ENCODE data around the gene SMG9.

The SMG9 gene

DNA sequence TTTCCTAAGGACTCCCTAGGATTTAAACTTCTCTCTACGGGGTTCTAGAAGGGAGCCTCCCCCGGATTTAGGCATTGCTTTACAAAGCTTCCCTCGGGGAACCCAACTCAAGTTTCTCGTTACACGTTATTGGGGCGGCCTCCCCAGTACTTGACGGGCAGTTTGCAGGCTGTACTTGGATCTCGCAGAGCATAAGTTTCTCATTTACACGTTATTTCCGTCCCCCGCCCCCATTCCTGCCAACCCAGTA, 584 bp downstream of the SMG9 start:
- no peak for DNase-seq (ENCODE audit: low read depth in 2 of 2)

DNA sequence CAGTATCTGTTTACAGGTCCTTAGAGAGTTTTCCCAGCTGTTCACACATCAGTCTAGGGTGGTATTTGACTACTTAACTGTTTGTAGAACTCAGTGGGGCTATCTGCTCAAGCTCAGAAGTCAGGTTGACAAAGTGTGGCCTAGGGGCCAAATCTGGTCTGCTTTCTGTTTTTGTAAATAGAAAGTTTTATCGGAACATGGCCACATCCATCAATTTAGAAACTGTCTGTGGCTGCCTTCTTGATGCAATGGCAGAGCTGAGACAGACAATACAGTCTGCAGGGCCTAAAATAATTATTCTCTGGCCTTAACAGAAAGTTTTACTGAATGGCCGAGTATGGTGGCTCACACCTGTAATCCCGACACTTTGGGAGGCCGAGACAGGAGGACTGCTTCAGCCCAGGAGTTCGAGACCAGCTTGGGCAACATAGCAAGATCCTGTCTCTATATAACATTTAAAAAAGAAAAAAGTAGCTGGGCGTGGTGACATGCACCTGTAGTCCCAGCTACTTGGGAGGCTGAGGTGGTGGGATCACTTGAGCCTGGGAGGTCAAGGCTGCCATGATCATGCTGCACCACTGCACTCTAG, 2.4 kb downstream of the SMG9 start:
- no peak for DNase-seq (ENCODE audit: low read depth in 2 of 2)

DNA sequence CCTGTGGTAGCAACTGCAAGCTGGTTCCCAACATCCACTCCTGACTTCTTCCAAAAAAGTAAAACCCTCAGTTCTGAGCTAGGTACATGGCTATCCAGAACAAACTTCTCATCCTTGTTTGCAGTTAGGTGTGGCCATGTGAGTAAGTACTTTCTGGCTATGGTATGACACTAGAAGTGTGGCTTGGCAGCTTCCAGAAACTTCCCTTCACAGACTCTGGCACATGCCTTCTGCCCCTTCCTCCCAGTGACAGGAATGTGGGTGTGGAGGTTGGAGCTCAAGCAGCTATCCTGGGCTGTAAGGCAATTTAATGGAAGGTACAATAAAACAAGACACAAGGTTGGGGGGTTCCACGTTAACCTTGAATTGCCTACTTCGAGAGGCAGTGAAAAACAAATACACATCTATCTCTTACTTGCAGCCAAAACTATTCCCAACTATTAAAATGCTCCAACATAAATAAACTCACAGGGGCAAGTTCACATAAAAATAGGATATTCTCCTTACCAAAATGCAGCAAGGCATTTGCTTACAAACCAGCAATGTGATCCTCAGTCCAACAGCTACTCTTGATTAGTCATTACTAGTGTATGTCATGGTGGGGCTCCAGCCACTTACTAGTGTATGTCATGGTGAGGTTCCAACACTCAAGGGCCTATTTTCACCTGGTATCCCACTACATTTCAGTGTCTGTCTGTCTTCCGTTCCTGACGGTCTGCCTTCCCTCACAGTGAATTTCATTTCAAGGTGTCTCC, 3.1 kb downstream of the SMG9 start:
- DNase-seq (ENCODE audit: low read depth in 2 of 2): no peak

DNA sequence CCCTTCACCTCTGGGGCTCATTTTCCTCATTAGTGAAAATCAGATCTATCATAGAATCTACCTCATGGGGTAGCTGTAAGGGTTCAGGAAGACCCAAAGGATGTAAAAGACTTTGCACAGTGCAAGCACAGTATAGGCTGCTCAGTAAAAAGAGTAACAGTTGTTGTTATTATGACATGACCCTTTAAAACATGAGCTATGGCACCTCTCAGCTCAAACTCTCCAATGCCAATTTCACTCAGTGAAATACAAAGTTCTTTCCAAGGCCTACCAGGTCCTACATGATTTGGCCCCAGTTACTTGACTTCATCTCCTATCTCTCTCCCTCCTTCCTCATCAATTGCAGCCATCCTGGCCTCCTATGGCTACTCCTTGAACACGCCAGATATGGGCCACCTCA, 4.9 kb downstream of the SMG9 start:
- DNase-seq (ENCODE audit: low read depth in 2 of 2): no peak

DNA sequence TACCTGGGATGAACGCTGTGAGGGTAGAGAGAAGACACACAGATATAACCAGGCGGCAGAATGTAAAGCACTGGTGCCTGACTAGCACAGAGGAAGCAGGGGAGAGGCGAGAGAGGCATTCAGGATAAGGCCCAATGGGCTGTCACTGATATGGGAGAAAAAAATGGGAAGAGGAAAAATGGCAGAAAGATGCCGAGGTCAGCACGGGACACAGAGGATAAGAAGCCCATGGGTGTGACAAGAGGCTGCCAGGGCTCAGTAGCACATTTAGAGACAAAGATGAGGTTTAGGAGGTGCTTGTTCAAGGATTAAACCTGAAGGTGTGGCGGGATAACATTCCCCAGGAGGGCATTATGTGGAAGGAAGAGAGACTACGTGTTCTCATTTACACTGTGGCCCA, 5.6 kb downstream of the SMG9 start:
- no peak for DNase-seq (ENCODE audit: low read depth in 2 of 2)

DNA sequence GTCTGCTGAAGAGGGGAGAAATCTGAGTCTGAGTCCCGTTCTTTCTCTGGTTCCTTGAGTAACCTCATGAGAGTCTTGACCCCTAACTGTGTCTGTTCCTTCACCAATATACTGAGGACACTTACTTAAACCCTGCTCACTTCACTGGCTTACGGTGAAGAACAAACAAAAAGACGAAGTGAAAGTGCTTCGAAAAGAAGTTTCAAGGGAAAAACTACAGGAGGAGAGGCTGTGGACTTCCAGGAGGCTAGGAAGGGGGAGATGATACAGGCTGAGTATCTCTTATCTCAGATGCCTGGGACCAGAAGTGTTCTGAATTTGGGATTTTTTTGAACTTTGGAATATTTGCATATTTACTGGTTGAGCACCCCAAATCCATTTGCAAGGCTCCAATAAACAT, 6.1 kb downstream of the SMG9 start:
- DNase-seq (ENCODE audit: low read depth in 2 of 2): no peak

DNA sequence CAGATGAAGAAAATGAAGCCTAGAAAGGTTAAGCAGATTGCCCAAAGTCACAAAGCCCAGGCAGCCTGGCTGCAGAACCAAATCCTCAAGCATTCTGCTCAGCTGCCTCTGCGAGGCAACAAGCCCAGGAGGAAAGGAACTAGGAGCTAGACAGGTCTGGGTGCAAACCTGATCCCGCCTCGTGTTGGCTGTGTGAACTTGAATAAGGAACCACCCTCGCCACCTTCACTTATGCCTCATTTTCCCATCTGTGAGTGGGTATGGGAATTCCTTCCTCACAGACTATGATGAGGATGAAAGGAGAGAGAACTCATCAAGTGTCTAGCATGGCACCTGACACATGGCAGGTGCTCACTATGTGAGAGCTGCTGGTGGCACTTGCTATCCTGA, 6.6 kb downstream of the SMG9 start:
- DNase-seq (ENCODE audit: low read depth in 2 of 2): no peak

DNA sequence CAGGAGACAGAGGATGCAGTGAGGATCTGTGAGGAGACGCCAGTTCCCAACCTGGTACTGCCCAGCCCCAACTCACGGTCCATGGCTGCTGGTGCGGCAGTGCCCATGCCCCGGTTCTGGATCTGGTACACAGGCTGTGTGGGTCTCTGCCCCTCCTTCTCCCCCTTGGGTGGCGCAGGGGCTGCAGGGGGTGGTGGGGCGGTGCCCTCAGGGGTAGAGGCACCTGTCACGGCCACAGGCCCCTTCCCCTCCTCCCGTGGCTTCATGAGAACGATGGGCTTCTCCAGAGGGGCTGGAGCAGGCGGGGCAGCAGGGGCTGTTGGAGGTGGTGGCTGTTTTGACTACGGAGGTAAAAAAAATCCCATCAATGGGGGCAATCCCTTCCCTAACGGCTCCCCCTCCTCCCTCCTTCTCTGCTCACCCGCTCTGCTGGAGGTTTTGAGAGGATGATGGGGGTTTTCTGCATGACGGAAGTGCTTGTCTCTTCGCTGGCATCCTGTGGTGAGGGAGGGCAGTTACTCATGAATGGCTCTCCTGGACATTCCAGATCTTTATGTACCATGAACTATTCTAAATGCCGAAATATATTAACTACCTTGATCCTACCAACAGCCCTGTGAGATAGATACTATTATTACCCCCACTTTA, 7.1 kb downstream of the SMG9 start:
- DNase-seq (ENCODE audit: low read depth in 2 of 2): no peak

DNA sequence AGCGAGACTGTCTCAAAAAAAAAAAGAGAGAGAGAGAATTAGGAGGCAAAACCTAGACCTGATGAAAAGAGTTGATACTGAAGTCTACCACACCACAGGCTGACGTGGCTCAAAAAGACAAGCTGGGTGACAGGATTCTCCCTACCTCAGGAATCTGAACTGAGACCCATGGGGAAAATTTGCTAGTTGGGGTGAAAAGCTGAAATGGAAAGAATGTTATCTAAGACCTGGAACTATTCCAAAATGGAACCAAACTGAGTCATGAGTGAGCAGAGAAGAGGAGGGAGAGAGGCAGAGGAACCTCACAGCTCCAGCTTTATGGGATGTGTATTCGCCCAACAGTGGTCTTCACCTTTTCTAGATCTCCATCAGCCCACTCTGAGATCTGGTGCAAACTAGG, 11.7 kb downstream of the SMG9 start:
- DNase-seq (ENCODE audit: low read depth in 2 of 2): no peak

DNA sequence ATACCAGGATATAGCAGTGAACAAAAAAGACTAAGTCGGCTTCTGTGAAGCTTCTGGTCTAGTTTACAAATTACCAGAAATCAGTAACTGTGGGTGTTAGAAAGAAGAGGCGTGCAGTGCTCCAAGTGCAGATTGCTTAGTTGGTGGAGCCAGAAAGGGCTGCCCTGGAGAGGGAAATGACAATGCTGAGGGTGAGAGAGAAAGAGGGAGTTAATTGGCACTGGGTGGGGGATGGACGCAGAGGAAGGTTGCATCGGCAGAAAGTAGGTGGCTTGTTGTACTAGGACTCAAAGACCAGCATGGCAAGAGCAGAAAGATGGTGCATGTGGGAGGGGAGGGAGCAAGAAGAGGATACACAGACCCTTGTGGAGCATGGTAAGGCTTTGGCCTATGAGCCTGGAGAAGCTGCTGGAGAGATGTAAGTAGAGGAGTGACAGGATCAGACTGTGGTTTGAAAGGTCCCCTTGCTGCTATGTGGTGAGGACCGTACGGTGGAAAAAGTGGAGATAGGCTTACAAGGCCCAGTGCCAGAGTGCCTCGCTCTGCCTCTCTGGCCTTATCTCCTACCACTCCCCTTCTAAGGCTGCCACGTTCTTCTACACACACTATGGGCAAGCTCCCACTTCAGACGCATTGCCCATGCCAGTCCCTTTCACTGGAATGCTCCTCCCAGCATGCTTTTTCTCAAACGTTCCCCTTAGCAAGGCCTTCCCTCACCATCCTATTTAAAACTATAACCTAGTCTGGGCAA, 13.5 kb downstream of the SMG9 start:
- DNase-seq (ENCODE audit: low read depth in 2 of 2): no peak

DNA sequence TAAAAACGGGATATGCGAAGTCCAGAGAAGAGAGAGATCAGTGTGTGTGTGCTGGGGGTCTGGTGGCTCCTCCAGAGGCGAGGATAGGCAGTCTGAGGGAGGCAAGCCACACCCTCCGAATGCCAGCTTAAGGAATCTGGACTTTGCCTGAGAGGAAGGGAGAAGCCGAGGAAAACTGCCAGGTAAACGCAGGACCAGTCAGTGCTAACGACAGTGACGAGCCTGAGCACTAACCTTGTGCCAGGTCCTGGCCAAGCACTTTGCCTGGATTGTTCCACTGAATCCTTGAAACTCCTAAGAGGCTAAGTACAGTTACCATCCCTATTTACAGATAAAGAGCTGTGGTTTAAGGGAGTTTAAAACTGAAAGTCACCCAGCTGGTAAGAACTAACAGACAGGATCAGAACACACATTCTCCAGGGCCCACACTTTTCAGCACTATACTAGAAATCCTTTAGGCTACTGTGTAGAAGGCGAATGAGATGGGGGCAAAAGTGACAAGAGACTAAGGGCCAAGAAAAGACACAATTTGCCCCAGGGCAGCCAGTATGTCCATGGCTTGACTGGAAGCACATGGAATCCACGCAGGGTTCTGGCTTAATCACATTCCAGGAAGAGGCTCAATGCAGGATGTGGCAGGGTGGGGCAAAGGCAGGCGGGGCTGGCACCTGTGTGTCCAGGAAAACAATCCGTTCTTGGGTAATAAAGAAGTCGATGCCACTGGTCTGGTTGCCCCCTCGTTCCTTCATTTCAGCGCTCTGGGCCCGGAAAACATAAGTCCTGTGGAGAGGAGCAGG, 15.1 kb downstream of the SMG9 start:
- DNase-seq (ENCODE audit: low read depth in 2 of 2): no peak

DNA sequence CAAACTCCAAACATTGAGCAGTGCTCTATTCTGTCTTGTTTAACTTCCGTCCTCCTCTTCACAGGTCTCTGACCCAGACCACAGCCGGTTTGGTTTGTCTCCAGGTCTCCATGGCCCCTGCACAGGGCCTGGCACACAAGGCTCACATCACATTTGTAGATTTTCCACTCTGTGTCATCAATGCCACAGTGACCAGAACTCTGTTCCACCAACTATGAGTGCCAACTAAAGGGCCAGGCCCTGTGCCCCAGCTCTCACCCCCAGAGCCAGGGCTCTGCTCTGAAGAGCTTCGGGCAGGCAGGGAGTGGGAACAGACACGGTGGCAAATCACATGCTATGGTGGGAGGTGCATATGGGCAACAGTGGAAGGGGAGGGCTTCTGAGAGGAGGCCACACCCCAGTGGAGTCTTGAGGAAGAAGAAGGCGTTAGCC, 16.0 kb downstream of the SMG9 start:
- no peak for DNase-seq (ENCODE audit: low read depth in 2 of 2)

DNA sequence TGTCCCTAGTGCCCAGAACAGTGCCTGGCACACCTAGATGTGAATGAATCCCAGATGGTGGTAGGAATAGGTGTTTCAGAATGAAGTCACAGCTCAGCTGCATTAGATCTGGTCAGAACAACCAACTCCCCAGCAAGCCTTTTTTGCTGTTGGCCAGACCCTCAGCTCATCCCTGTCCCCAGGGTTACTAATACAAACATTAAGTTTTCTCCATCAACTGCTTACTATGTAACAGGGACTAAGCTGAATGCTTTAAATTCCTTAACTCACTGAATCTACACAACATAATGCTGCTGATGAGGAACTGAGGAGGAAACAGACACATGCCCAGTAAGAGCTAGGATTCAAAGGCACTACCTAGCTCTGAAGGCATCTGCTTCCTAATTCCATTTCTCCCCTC, 18.8 kb downstream of the SMG9 start:
- DNase-seq (ENCODE audit: low read depth in 2 of 2): no peak

DNA sequence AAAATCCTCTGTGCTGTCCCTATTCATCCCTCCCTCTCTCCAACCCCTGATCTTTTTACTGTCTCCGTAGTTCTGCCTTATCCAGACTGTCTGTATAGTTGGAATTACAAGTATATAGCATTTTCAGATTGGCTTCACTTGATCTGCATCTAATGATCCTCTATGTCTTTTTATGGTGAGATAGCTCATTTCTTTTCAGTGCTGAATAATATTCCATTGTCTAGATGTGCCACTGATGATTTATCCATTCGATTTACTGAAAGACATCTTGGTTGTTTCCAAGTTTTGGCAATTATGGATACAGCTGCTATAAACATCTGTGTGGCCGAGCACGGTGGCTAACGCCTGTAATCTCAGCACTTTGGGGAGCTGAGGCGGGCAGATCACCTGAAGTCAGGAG, 19.7 kb downstream of the SMG9 start:
- no peak for DNase-seq (ENCODE audit: low read depth in 2 of 2)

DNA sequence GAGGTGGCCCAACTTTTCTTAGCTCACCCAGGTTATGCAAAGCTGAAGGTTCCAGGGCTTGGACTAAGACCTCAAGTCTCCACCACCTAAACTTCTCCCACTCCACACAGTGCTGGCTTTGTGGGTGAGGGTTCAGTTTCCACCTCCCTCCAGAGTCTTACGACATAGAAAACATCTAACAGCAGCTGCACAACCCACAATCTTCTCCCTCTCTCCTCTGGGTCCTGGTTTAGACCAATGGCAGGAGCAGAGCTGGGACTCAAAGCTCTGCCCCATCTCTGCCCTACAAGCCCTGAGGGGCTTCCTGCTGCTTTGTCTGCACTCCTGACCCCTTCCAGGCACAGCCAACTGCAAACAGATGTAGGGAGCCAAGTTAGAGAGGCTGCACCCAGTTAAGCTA, 22.9 kb downstream of the SMG9 start:
- DNase-seq (ENCODE audit: low read depth in 2 of 2): no peak

DNA sequence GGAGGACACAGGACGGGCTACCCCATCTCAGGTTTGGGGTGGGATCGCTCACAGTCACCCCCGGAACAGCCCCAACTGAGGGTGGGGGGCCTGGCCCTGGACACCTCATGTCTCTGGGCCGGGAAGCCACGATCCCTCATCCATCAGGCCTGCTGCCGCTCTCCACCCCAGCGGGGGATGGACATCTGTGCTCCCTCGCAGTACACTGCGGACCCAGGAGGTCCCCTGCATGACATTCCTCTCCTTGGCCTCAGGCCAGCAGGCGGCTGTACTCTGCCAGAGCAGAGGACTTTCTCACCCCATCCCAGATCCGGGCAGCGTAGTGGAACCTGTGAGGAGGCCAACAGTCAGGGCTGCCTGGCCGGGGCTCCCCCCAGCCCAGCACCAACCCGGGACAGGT, 23.4 kb downstream of the SMG9 start:
- no peak for DNase-seq (ENCODE audit: low read depth in 2 of 2)

DNA sequence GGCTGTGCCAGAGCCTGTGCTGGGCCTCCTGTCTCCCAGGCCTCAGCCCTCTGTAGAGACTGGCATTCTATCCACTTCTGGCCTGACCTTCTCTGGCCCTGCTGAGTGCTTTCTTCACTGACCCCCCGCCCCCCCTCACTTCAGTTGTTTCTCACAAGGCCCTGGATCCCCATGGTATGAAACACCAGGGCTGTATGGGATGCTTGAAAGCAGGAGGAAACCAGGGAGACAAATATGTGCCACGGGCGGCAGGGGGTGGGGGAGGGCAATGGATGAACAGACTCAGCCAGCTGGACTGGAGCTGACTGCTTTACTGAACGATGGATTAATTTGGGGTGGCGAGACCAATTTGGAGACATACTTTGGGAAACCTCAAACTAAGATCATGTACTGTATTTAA, 24.8 kb downstream of the SMG9 start:
- DNase-seq (ENCODE audit: low read depth in 2 of 2): no peak

DNA sequence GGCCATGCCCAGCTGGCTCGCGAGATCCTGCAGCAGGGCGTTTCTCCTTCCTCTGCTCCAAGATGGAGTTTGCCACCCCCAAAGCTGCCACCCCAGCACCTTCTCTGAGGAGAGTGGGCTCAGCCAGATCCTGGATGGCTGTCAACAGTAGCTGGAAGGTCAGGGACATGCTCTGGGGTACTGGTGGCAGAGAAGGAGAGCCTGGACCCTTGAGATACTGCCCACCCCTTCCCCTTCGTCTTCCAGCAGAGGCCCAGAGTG, 27.2 kb downstream of the SMG9 start:
- no peak for DNase-seq (ENCODE audit: low read depth in 2 of 2)

DNA sequence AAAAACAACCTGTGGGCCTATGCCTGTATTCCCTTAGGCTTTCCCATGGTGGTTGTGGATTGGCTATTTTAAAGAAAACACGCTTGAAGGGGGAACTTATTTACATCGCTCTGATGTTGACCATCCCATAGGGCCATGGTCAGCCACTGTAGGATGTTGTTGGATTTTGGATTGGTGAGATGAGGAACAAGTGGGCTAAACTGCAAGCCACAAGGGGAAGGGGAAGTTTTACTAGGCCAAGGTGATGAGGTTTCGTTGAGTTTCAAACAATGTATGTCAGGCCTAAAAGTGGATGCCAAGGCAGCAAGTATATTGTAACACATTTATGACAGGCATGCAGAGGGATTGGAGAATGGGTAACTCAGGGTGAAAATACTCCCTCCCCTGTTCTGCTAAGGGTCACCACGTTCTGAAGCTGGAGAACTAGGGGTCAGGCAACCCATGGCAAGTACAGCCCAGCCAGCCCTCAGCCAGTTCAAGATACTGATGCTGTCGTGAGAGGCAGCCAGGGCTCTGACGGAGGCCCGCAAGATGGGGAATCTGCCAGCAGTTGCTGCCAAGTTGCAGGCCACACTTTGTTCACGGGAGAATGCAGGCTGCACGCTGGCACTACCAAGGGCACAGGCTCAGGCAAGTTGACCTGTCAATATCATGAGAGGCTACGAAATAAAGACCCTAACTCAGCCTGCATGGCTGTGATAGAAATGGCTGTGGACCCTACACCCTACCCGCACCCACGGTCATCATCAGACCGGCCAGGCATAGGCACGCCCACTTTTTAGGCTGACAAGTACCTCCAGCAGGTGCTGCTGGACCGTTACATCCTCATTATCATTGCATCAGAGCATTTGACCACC, 27.8 kb downstream of the SMG9 start:
- DNase-seq (ENCODE audit: low read depth in 2 of 2): no peak

DNA sequence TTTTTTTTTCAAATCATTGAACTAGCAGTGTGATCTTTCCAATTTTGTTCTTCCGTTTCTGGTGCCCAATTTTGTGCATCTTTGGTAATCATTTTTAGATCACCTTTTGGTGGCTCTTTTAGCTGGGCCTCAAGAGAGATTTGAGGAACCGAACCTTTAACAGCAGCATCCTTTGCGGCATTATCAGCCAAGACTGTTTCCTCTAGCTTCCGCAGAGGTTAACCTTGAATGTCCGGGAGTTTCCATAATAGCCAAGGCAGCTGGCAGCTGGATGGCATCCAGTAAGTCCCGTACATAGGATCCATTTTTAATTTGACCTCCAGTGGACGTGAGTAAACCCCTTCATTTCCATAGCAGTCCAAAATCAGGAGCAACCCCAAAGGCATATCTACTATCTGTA, 29.3 kb downstream of the SMG9 start:
- DNase-seq (ENCODE audit: low read depth in 2 of 2): no peak

DNA sequence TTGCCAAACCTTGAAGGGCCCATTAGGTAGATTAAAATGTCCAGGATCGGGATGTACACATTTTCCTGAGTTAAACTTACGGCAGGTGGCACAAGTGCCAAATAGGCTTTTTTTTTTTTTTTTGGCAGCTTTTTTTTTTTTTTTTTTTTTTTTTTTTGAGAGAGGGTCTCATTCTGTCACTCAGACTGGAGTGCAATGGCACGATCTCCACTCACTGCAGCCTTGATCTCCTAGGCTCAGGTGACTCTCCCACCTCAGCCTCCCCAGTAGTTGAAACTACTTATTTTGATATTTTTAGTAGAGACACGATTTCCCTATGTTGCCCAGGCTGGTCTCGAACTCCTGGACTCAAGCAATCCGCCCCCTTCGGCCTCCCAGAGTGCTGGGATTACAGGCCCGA, 29.9 kb downstream of the SMG9 start:
- DNase-seq (ENCODE audit: low read depth in 2 of 2): no peak

DNA sequence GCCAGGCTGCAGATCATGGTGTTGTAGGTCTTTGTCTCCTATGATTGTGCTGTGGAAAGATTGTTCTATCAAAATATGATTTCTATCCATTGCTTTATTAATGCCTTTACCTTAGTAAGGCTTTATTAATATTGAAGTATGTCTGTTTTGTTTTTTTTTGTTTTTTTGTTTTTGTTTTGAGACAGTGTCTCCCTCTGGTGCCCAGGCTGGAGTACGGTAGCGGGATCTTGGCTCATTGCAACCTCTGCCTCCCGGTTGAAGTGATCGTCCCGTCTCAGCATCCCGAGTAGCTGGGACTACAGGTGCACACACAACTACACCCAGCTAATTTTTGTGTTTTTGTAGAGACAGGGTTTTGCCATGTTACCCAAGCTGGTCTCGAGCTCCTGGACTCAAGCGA, 31.2 kb downstream of the SMG9 start:
- DNase-seq (ENCODE audit: low read depth in 2 of 2): no peak
